GM12878 (cell line): ENCODE results near the gene COL1A1.

Experiments
- CTCF ChIP-seq, 3 experiments: IDR thresholded peaks in 2 of 3; conservative IDR thresholded peaks in 1 of 3; 2 replicates each; pipeline ENCODE4 v1.5.1; 2011; ENCODE audit warnings: low read depth in 3 of 3, low read length in 3 of 3, mild to moderate bottlenecking in 3 of 3, control low read depth in 2 of 3, moderate library complexity in 2 of 3, inconsistent platforms in 1 of 3, mixed read lengths in 1 of 3; ENCODE audit not compliant: control insufficient read depth in 2 of 3, insufficient read depth in 1 of 3; ENCODE audit errors: extremely low read depth in 1 of 3
- EZH2 ChIP-seq: IDR thresholded peaks from 2 replicates; pipeline ENCODE4 v1.6.1; 2012; ENCODE audit warnings: low read depth, mild to moderate bottlenecking, control low read depth, inconsistent platforms, low read length, borderline replicate concordance; ENCODE audit not compliant: control insufficient read depth
- PAX8 ChIP-seq: fragments of 450-650 bp; IDR thresholded peaks from 2 replicates; pipeline ENCODE4 v1.6.1; 2017; ENCODE audit warnings: mild to moderate bottlenecking, moderate library complexity
- RB1 ChIP-seq: fragments of 450-650 bp; formaldehyde crosslinking; IDR thresholded peaks from 2 replicates; pipeline ENCODE4 v1.6.1; 2017; ENCODE audit warnings: mild to moderate bottlenecking, borderline replicate concordance

- TF ChIP-seq EZH2 (no peak), PAX8 (no peak), RB1 (no peak), CTCF (IDR thresholded peaks at IDR 0.05 in 2 of 3, conservative IDR thresholded peaks at IDR 0.05 in 1 of 3; ENCODE audit: control insufficient read depth in 2 of 3, extremely low read depth in 1 of 3, insufficient read depth in 1 of 3, low read depth in 3 of 3, low read length in 3 of 3) (peak in 2 of 3 experiments; percentile 15 to 47; a peak in 3 of 6 replicates)
These were observed 55.1 kb downstream of the COL1A1 start for GRCh38 chr17:50146230-50146926.
